IMR-90 (cell line): ENCODE results near the gene AMBRA1. TPM values are rescaled to one million over a fixed set of nuclear protein-coding genes. Genes with fewer than 3 reads are reported as not detected.

Experiments
- ATAC-seq: fragments of 200-7000 bp; cut with Tn5 transposase; 2 replicates; pipeline ENCODE4 v1.9.1; 2020; ENCODE audit warnings: low read depth, mild to moderate bottlenecking, moderate library complexity
- BruUV-seq: library from RNA; stranded (reverse); fragments of 400-500 nt; replicated peaks from 2 replicates; lab custom pipeline; 2021; lab: Mats Ljungman, UMichigan
- CTCF ChIA-PET: fragments of 300-600 bp; formaldehyde crosslinking; extraction: SDS; loops from one replicate; lab custom pipeline; 2021; ENCODE audit warnings: antibody characterized with exemption; lab: Yijun Ruan, JAX
- POLR2A ChIA-PET: fragments of 300-600 bp; sonication (Branson Sonifier 250); formaldehyde crosslinking; loops from one replicate; lab custom pipeline; 2022; ENCODE audit warnings: antibody characterized with exemption; ENCODE audit not compliant: unreplicated experiment; lab: Charles Lee
- DNase-seq: peaks from one replicate; pipeline ENCODE4 v3.0.0; 2013
- H2AFZ ChIP-seq: replicated peaks from 2 replicates; pipeline ENCODE3; 2013; ENCODE audit warnings: low read length, mild to moderate bottlenecking; ENCODE audit not compliant: poor library complexity
- H2AK5ac ChIP-seq: 2 replicates; pipeline ENCODE4 v1.6.1; 2013; ENCODE audit warnings: low read depth, low read length, inconsistent platforms
- H2AK9ac ChIP-seq: replicated peaks from 2 replicates; pipeline ENCODE3; 2013; ENCODE audit warnings: mild to moderate bottlenecking, low read depth, low read length, moderate library complexity; ENCODE audit not compliant: poor library complexity
- H2BK120ac ChIP-seq: 2 replicates; pipeline ENCODE4 v1.6.1; 2013; ENCODE audit warnings: low read depth, low read length, inconsistent platforms
- H2BK15ac ChIP-seq: 3 replicates; pipeline ENCODE4 v1.6.1; 2013; ENCODE audit warnings: low read depth, low read length, inconsistent platforms
- H2BK20ac ChIP-seq: 2 replicates; pipeline ENCODE4 v1.6.1; 2013; ENCODE audit warnings: low read depth, mild to moderate bottlenecking, inconsistent platforms, low read length, moderate library complexity
- H2BK5ac ChIP-seq: 2 replicates; pipeline ENCODE4 v1.6.1; 2013; ENCODE audit warnings: mild to moderate bottlenecking, low read depth, low read length, inconsistent platforms; ENCODE audit not compliant: poor library complexity, severe bottlenecking
- H3K14ac ChIP-seq: replicated peaks from 2 replicates; pipeline ENCODE4 v1.6.1; 2013; ENCODE audit warnings: low read depth, low read length, inconsistent platforms
- H3K18ac ChIP-seq: 2 replicates; pipeline ENCODE4 v1.6.1; 2013; ENCODE audit warnings: low read depth, low read length, control low read depth
- H3K23ac ChIP-seq: 2 replicates; pipeline ENCODE4 v1.6.1; 2013; ENCODE audit warnings: low read depth, low read length, inconsistent platforms
- H3K27ac ChIP-seq: 2 replicates; pipeline ENCODE4 v1.5.1; 2013; ENCODE audit warnings: mild to moderate bottlenecking, control low read depth, low read length; ENCODE audit not compliant: insufficient read depth
- H3K27me3 ChIP-seq: 2 replicates; pipeline ENCODE4 v1.6.1; 2013; ENCODE audit warnings: low read length; ENCODE audit not compliant: control insufficient read depth, insufficient read depth
- H3K36me3 ChIP-seq: 2 replicates; pipeline ENCODE4 v1.6.1; 2013; ENCODE audit warnings: low read length, mixed read lengths; ENCODE audit not compliant: control insufficient read depth, insufficient read depth
- H3K4ac ChIP-seq: 2 replicates; pipeline ENCODE4 v1.6.1; 2013; ENCODE audit warnings: low read depth, low read length, inconsistent platforms
- H3K4me1 ChIP-seq: 2 replicates; pipeline ENCODE4 v1.6.1; 2013; ENCODE audit warnings: low read length, mixed read lengths; ENCODE audit not compliant: control insufficient read depth, insufficient read depth
- H3K4me2 ChIP-seq: 2 replicates; pipeline ENCODE4 v1.6.1; 2013; ENCODE audit warnings: low read depth, mild to moderate bottlenecking, control low read depth, low read length, moderate library complexity
- H3K4me3 ChIP-seq: 2 replicates; pipeline ENCODE4 v1.5.1; 2013; ENCODE audit warnings: low read depth, mild to moderate bottlenecking, control low read depth, low read length, moderate library complexity; ENCODE audit not compliant: insufficient read depth
- H3K56ac ChIP-seq: 2 replicates; pipeline ENCODE4 v1.6.1; 2013; ENCODE audit warnings: low read length, inconsistent platforms; ENCODE audit not compliant: insufficient read depth; ENCODE audit errors: extremely low read depth
- H3K79me1 ChIP-seq, 2 experiments: 2 replicates each; pipeline ENCODE4 v1.6.1; 2013; ENCODE audit warnings: low read length in 2 of 2, inconsistent platforms in 1 of 2, low read depth in 1 of 2
- H3K9ac ChIP-seq: 2 replicates; pipeline ENCODE4 v1.6.1; 2013; ENCODE audit warnings: low read depth, low read length, control low read depth
- H3K9me1 ChIP-seq: 2 replicates; pipeline ENCODE4 v1.6.1; 2013; ENCODE audit warnings: low read length, inconsistent platforms; ENCODE audit not compliant: insufficient read depth
- H3K9me3 ChIP-seq: 2 replicates; pipeline ENCODE4 v1.6.1; 2013; ENCODE audit warnings: low read length; ENCODE audit not compliant: control insufficient read depth, insufficient read depth
- H4K20me1 ChIP-seq: 2 replicates; pipeline ENCODE4 v1.6.1; 2013; ENCODE audit warnings: low read length, inconsistent platforms; ENCODE audit not compliant: insufficient read depth
- H4K5ac ChIP-seq: 2 replicates; pipeline ENCODE4 v1.6.1; 2013; ENCODE audit warnings: mild to moderate bottlenecking, low read depth, low read length, control low read depth
- H4K8ac ChIP-seq, 2 experiments: 2 replicates each; pipeline ENCODE4 v1.6.1; 2013; ENCODE audit warnings: low read depth in 2 of 2, low read length in 2 of 2, control low read depth in 1 of 2, inconsistent platforms in 1 of 2
- H4K91ac ChIP-seq: 2 replicates; pipeline ENCODE4 v1.6.1; 2013; ENCODE audit warnings: low read depth, low read length, inconsistent platforms; ENCODE audit not compliant: insufficient read depth
- BHLHE40 ChIP-seq: fragments of 150-350 bp; IDR thresholded peaks from 2 replicates; pipeline ENCODE4 v1.6.1; 2016; ENCODE audit warnings: mild to moderate bottlenecking, low read depth, low read length
- CEBPB ChIP-seq: IDR thresholded peaks from 2 replicates; pipeline ENCODE4 v1.6.1; 2012; ENCODE audit warnings: low read depth, low read length, improper control_type of control experiment
- CHD1 ChIP-seq: IDR thresholded peaks from 2 replicates; pipeline ENCODE4 v1.6.1; 2012; ENCODE audit warnings: low read depth, low read length, improper control_type of control experiment
- FOS ChIP-seq: fragments of 150-350 bp; IDR thresholded peaks from 2 replicates; pipeline ENCODE4 v1.6.1; 2016; ENCODE audit warnings: low read depth, low read length
- MAZ ChIP-seq: IDR thresholded peaks from 2 replicates; pipeline ENCODE4 v1.6.1; 2012; ENCODE audit warnings: low read depth, mild to moderate bottlenecking, low read length, improper control_type of control experiment, moderate library complexity, borderline replicate concordance
- MXI1 ChIP-seq: IDR thresholded peaks from 2 replicates; pipeline ENCODE4 v1.6.1; 2012; ENCODE audit warnings: low read depth, mild to moderate bottlenecking, low read length, moderate library complexity, borderline replicate concordance
- NFE2L2 ChIP-seq: fragments of 150-350 bp; IDR thresholded peaks from 2 replicates; pipeline ENCODE4 v1.6.1; 2016; ENCODE audit warnings: low read depth, mild to moderate bottlenecking, low read length
- POLR2A ChIP-seq: IDR thresholded peaks from 2 replicates; pipeline ENCODE4 v1.6.1; 2012; ENCODE audit warnings: mild to moderate bottlenecking, low read depth, low read length
- RAD21 ChIP-seq: IDR thresholded peaks from 2 replicates; pipeline ENCODE4 v1.6.1; 2012; ENCODE audit warnings: low read length, improper control_type of control experiment
- RCOR1 ChIP-seq: IDR thresholded peaks from 2 replicates; pipeline ENCODE4 v1.6.1; 2012; ENCODE audit warnings: mild to moderate bottlenecking, low read length, improper control_type of control experiment; ENCODE audit not compliant: insufficient replicate concordance
- RFX5 ChIP-seq: IDR thresholded peaks from 2 replicates; pipeline ENCODE4 v1.8.0; 2012; ENCODE audit warnings: low read depth, mild to moderate bottlenecking, low read length, moderate library complexity
- SMC3 ChIP-seq: fragments of 150-350 bp; IDR thresholded peaks from 2 replicates; pipeline ENCODE4 v1.6.1; 2016; ENCODE audit warnings: low read depth, mild to moderate bottlenecking, antibody characterized with exemption, low read length, moderate library complexity
- WGBS, 2 experiments: methylation state at CpG; one replicate each; pipeline versions ENCODE4 v1.1.5 to v1.1.7; 2013; ENCODE audit warnings: missing lambda C conversion rate in 2 of 2; ENCODE audit not compliant: insufficient read length in 1 of 2; ENCODE audit errors: extremely low coverage in 2 of 2; 5-methylcytosine and 5-hydroxymethylcytosine counted together
- dilution Hi-C: fragments of 300-500 bp; cut with HindIII; formaldehyde crosslinking; loops from one replicate; pipeline ENCODE4 v1.14.3; 2018; ENCODE audit warnings: low sequenced_read_pairs; ENCODE audit not compliant: unreplicated experiment
- in situ Hi-C: fragments of 300-500 bp; cut with MboI; formaldehyde crosslinking; loops from 3 replicates; pipeline ENCODE4 v1.14.3; 2019; ENCODE audit warnings: low sequenced_read_pairs, inconsistent platforms, mixed read lengths
- intact Hi-C: fragments of 100-400 bp; cut with micrococcal nuclease; formaldehyde crosslinking; loops from 2 replicates; pipeline ENCODE4 v1.10.0; 2022
- polyA plus RNA-seq, 3 experiments: library from polyadenylated mRNA; depleted of rRNA; stranded (reverse); fragments of >200 nt; gene quantifications; 2 replicates each; pipeline ENCODE4 v1.2.3, GENCODE V29; 2012; ENCODE audit warnings: low replicate concordance in 1 of 3
- total RNA-seq: library from RNA; depleted of rRNA; stranded (reverse); fragments of >200 nt; gene quantifications from 2 replicates; pipeline ENCODE4 v1.2.3, GENCODE V29; 2012
- TF ChIP-seq, protein P1 (sequence below): fragments of 150-350 bp; IDR thresholded peaks from 2 replicates; pipeline ENCODE4 v1.6.1; 2016; ENCODE audit warnings: low read depth, mild to moderate bottlenecking, low read length, moderate library complexity, borderline replicate concordance
- TF ChIP-seq, protein P2 (sequence below): conservative IDR thresholded peaks from 2 replicates; pipeline ENCODE4 v1.5.1; 2012; ENCODE audit warnings: mild to moderate bottlenecking, low read depth, low read length, improper control_type of control experiment
- TF ChIP-seq, protein P3 (sequence below): fragments of 150-350 bp; IDR thresholded peaks from 2 replicates; pipeline ENCODE4 v1.6.1; 2017; ENCODE audit warnings: mild to moderate bottlenecking, antibody characterized with exemption, low read length, low read depth

AMBRA1 gene
- total and polyA plus RNA-seq, 2 of the 4 experiments (the other 2 are of a cell fraction) = 9.4 to 18.3 TPM

DNA sequence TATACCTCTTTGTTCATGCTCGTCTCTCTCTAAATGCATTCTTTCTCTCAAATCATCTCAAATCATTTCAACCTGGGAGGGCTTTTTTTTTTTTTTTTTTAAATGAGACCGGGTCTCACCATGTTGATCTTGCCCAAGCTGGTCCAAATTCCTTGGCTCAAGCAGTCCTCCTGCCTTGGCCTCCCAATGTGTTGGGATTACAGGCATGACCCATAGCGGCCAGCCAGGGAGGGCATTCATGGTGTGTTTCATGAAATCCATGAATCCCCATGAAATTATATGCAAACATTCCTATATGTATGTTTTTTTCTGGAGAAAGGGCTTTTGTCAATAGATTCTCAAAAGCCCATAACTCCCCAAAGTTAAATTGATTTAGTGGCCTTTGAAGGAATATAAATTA lies 49.7 kb upstream of the AMBRA1 start:
- WGBS, 2 experiments = no CpG with 5 or more reads among the region's 3 CpGs
- Histone ChIP-seq H3K27me3 (no peaks in the 10 kb centered on the region), H3K36me3 (peaks cover 17% of the 10 kb centered on the region), H3K56ac (no peak overlapping the region), H4K91ac (no peak overlapping the region), H3K4me3 (no peak overlapping the region), H3K4me2 (no peak overlapping the region), H2AFZ (no peak overlapping the region), H3K9me1 (no peaks in the 10 kb centered on the region), H3K79me1 (peaks cover 24 to 46% of the 10 kb centered on the region in 2 experiments), H2AK9ac (no peak overlapping the region), H2BK20ac (no peak overlapping the region), H3K9me3 (peaks cover 2% of the 10 kb centered on the region; the same call in 1 of the 2 replicates), H2AK5ac (no peak overlapping the region), H3K23ac (no peak overlapping the region), H3K18ac (no peak overlapping the region), H4K20me1 (no peaks in the 10 kb centered on the region), H3K9ac (no peak overlapping the region), H2BK15ac (no peak overlapping the region), H2BK5ac (no peak overlapping the region), H4K8ac (no peak overlapping the region), H3K4me1 (peaks cover 6% of the 10 kb centered on the region), H3K4ac (no peak overlapping the region), H2BK120ac (no peak overlapping the region), H3K27ac (no peak overlapping the region), H4K5ac (no peak overlapping the region), H3K14ac (no peak overlapping the region)
- ChIA-PET CTCF (interaction anchor here (0.6 to 1.2 kb wide), 3 partner anchors 32 to 141 kb away, joined by 3 to 10 read pairs (median 3); no protein-coding TSS in a partner anchor), POLR2A (no interaction called here)
- ATAC-seq = no peak
- TF ChIP-seq MAZ (no peak), CHD1 (no peak), RAD21 (no peak), POLR2A (no peak), CEBPB (no peak), FOS (no peak), SMC3 (no peak), NFE2L2 (no peak), MXI1 (no peak), BHLHE40 (no peak), RFX5 (no peak), RCOR1 (no peak)
- TF ChIP-seq, protein P1, sequence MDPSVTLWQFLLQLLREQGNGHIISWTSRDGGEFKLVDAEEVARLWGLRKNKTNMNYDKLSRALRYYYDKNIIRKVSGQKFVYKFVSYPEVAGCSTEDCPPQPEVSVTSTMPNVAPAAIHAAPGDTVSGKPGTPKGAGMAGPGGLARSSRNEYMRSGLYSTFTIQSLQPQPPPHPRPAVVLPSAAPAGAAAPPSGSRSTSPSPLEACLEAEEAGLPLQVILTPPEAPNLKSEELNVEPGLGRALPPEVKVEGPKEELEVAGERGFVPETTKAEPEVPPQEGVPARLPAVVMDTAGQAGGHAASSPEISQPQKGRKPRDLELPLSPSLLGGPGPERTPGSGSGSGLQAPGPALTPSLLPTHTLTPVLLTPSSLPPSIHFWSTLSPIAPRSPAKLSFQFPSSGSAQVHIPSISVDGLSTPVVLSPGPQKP = no peak
- TF ChIP-seq, protein P2, sequence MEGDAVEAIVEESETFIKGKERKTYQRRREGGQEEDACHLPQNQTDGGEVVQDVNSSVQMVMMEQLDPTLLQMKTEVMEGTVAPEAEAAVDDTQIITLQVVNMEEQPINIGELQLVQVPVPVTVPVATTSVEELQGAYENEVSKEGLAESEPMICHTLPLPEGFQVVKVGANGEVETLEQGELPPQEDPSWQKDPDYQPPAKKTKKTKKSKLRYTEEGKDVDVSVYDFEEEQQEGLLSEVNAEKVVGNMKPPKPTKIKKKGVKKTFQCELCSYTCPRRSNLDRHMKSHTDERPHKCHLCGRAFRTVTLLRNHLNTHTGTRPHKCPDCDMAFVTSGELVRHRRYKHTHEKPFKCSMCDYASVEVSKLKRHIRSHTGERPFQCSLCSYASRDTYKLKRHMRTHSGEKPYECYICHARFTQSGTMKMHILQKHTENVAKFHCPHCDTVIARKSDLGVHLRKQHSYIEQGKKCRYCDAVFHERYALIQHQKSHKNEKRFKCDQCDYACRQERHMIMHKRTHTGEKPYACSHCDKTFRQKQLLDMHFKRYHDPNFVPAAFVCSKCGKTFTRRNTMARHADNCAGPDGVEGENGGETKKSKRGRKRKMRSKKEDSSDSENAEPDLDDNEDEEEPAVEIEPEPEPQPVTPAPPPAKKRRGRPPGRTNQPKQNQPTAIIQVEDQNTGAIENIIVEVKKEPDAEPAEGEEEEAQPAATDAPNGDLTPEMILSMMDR = no peak
- TF ChIP-seq, protein P3, sequence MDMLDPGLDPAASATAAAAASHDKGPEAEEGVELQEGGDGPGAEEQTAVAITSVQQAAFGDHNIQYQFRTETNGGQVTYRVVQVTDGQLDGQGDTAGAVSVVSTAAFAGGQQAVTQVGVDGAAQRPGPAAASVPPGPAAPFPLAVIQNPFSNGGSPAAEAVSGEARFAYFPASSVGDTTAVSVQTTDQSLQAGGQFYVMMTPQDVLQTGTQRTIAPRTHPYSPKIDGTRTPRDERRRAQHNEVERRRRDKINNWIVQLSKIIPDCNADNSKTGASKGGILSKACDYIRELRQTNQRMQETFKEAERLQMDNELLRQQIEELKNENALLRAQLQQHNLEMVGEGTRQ = no peak
- dilution Hi-C loops (no loop called here), intact Hi-C loops (no loop called here), in situ Hi-C loops (no loop called here)
- no peak for DNase-seq
- no TSS peak for BruUV-seq
